Medulla oblongata (tissue), 1 donor: ENCODE results near the gene TUBB4B.
"Not testable (repeated sequence)": the region's sequence is repeated elsewhere in the genome, so short reads cannot be mapped to it uniquely, and the experiment has no call there.

Source experiments
- DNase-seq: peaks from one replicate; pipeline ENCODE4 v3.0.0-alpha.2; 2015; ENCODE audit errors: extremely low spot score

The TUBB4B gene

GRCh38 chr9:137236238-137236935, 4.7 kb upstream of the TUBB4B start:
- DNase-seq: peak; percentile 85

- no peak for DNase-seq
Measured at GRCh38 chr9:137236936-137237421, 4.1 kb upstream of the TUBB4B start.

- DNase-seq: peak; percentile 86
Measured at GRCh38 chr9:137237759-137238726, 3.0 kb upstream of the TUBB4B start.

DNA sequence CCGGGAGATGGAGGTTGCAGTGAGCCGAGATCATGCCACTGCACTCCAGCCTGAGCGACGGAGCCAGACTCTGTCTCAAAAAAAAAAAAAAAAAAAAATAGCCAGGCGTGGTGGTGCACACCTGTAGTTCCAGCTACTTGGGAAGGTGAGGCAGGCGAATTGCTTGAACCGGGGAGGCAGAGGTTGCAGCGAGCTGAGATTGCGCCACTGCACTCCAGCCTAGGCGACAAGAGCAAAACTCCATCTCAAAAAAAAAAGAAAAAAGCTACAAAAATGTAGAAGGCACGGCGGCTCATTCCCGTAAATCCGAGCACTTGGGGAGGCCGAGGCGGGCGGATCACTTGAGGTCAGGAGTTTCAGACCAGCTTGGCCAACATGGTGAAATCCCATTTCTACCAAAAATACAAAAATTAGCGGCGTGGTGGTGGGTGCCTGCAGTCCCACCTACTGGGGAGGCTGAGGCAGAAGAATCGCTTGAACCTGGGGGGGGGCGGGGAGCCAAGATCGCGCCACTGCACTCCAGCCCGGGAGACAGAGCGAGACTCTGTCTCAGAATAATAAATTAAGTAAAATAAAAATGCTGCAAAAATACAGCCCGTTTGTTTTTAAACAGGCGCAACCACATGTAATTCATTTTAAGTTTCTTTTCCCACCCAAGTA, 1.4 kb upstream of the TUBB4B start:
- not testable (repeated sequence) for DNase-seq

DNA sequence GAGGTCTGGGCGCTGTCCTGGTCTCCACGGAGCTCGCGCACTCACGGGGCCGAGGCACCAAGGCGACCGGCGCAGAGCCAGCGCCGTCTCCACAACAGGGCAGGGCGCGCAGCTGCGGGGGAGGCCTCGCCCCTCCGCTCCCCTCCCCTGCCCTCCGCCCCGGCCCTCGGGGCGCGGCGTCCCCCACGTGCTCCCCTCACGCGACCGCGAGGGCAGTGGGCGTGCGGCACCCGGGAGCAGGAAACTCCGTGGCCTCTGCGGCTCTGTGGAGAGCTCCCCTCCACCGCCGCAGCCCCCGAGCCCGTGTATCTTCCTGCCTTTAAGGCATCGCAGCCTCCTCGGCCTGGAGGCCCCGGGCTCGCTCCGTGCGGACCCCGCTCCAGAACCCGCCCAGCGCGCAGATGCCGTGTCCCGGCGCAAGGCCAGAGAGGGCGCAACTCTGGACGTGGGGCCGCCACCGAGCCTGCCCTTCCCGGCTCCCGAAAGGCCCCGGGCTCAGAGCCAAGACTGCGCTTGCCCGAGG, 708 bp upstream of the TUBB4B start:
- DNase-seq: peak; percentile 86

- no peak for DNase-seq
Measured at GRCh38 chr9:137241490-137242268, 592 bp downstream of the TUBB4B start.

- no peak for DNase-seq
Measured at GRCh38 chr9:137242269-137243203, 1.4 kb downstream of the TUBB4B start.

- DNase-seq: not testable (repeated sequence)
Measured at GRCh38 chr9:137243266-137243625, 2.2 kb downstream of the TUBB4B start.

GRCh38 chr9:137243626-137244485, 2.8 kb downstream of the TUBB4B start:
- no peak for DNase-seq

GRCh38 chr9:137244486-137245449, 3.7 kb downstream of the TUBB4B start:
- DNase-seq: no peak

- no peak for DNase-seq
Measured at GRCh38 chr9:137245450-137246421, 4.6 kb downstream of the TUBB4B start.

DNA sequence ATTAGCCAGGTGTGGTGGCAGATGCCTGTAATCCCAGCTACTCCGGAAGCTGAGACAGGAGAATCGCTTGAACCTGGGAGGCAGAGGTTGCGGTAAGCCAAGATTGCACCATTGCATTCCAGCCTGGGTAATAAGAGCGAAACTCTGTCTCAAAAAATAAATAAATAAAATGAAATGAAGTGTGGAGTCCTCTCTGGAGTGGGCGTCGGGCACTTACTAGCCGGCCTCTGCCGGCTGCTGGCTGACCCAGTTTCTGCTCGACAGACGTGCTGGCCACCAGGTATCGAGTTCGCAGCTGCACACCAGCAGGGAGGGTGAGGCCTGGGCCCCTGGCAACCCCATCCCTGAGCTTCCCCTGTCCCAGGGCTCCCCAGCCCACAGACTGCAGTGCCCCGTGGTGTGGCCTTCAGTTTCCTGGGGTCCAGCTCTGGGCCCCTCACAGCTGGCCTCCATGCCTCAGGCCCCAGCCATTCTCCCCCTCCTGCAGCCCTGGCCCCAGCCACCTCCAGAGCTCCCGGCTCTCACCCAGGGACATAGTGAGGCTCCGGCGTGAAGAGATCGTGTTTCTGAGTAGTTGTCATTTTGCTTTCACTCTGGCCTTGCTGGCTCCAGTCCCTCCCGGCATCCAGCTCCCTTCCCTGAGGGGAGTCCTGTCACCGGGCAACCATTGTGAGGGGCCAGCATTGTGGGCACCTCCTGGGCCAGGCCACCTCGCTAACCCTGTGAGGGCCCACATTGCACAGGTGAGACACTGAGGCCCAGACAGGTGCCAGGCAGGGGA, 6.2 kb downstream of the TUBB4B start:
- no peak for DNase-seq

DNA sequence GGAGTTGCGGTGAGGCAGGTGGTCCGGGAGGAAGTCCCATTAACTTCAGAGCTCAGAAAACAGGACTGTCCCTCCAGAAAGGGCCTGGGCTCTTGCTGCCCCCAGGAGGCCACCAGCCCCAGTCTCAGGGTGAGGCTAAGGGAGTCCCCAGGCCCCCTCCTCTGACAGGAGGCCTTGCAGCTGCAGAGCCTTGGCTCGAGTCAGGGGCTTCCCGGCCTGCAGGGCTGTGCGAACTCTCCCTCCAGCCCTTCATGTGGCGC, 6.8 kb downstream of the TUBB4B start:
- DNase-seq: no peak

DNA sequence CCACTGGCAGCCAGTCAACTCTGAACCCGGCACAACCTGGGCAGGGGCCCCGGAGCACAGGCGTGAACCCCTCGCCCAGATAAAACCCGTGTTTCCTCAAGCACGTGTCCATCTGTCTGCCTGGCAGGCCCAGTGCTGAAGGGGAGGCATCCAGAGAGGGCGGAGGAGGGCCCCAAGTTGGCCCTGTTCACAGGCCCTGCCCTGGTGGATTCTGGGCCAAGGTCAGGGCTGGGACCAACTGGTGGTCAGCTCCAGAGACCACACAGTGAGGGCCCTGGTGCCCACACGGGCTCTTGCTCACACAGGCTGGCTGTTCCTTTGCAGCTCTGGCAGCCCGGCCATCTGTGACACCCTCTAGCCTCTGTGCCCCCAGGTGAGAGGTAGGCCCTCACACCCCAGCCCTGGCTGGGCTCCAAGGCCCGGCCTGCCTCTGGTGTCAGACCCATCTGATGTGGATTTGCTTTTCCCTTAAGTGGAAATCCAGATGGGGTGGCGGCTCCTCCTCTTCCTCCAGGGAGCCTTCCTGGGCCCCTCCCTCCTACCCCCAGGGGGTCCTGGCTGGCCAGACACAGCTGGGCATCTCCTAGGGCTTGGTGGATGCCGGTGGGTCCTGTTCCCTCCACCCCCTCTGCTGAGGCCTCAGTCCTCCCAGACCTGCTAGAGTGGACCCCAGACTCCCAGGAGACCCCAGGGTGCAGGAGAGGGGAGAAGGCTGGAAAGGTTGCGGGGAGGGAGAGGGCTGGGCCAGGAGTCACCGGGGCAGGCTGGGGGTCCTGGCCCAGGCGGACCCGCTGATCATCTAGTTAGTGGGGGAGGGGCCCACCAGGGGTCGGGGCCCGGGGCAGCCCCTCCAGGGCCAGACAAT, 9.5 kb downstream of the TUBB4B start:
- DNase-seq: no peak

DNA sequence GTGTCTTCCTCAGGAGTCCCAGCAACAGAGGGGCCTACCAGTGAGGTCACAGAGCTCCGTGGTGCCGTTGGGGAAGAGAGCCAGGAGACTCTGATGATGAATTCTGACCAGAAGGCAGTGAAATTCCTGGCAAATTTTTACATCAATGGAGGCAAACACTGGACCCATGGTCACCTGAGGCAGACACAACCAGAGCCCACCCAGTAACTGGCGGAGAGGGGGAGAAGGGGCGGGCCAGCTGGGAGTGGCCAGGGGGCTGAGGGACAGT, 10.0 kb downstream of the TUBB4B start, which contains the start of gene STPG3:
Gene STPG3 (plus strand): TSS at position 93 of the 268 bp plus-strand sequence. CDS start 1 bp downstream, at position 94.
- DNase-seq: no peak
